HEK293 (cell line): ENCODE measurements around the gene DLGAP3.

ENCODE experiments used
- HOXD13 ChIP-seq: sonication (generic); formaldehyde crosslinking; IDR thresholded peaks from 2 replicates; pipeline ENCODE4 v1.8.0; 2022; ENCODE audit warnings: missing genetic modification reagents, borderline replicate concordance
- REST ChIP-seq: fragments of 450-650 bp; formaldehyde crosslinking; IDR thresholded peaks from 2 replicates; pipeline ENCODE4 v1.5.1; 2016; ENCODE audit warnings: missing biosample characterization, missing genetic modification characterization
- ZBTB49 ChIP-seq: fragments of 450-650 bp; formaldehyde crosslinking; IDR thresholded peaks from 2 replicates; pipeline ENCODE4 v1.5.1; 2016; ENCODE audit warnings: missing biosample characterization, missing genetic modification characterization, low read depth
- ZEB2 ChIP-seq: fragments of 450-650 bp; formaldehyde crosslinking; IDR thresholded peaks from 2 replicates; pipeline ENCODE4 v1.5.1; 2016; ENCODE audit warnings: missing biosample characterization, missing genetic modification characterization
- ZFP41 ChIP-seq: fragments of 450-650 bp; formaldehyde crosslinking; IDR thresholded peaks from 2 replicates; pipeline ENCODE4 v1.5.1; 2016; ENCODE audit warnings: missing biosample characterization, missing genetic modification characterization, borderline replicate concordance
- ZNF24 ChIP-seq: fragments of 450-650 bp; formaldehyde crosslinking; IDR thresholded peaks from 2 replicates; pipeline ENCODE4 v1.5.1; 2016; ENCODE audit warnings: missing biosample characterization, missing genetic modification characterization
- ZNF292 ChIP-seq: fragments of 450-650 bp; formaldehyde crosslinking; IDR thresholded peaks from 2 replicates; pipeline ENCODE4 v1.5.1; 2016; ENCODE audit warnings: low read depth, missing biosample characterization, missing genetic modification characterization, borderline replicate concordance
- ZNF324 ChIP-seq: fragments of 450-650 bp; formaldehyde crosslinking; IDR thresholded peaks from 2 replicates; pipeline ENCODE4 v1.5.1; 2016; ENCODE audit warnings: missing biosample characterization, missing genetic modification characterization
- ZNF501 ChIP-seq: fragments of 450-650 bp; formaldehyde crosslinking; IDR thresholded peaks from 2 replicates; pipeline ENCODE4 v1.5.1; 2016; ENCODE audit warnings: missing biosample characterization, missing genetic modification characterization
- ZNF530 ChIP-seq: fragments of 450-650 bp; formaldehyde crosslinking; IDR thresholded peaks from 2 replicates; pipeline ENCODE4 v1.5.1; 2016; ENCODE audit warnings: low read depth, missing biosample characterization, missing genetic modification characterization
- TF ChIP-seq, protein P1 (sequence below): fragments of 450-650 bp; formaldehyde crosslinking; IDR thresholded peaks from 2 replicates; pipeline ENCODE4 v1.5.1; 2016; ENCODE audit warnings: missing biosample characterization, missing genetic modification characterization
- TF ChIP-seq, protein P2 (sequence below): fragments of 450-650 bp; formaldehyde crosslinking; optimal IDR thresholded peaks from 2 replicates; pipeline ENCODE3; 2016; ENCODE audit warnings: missing biosample characterization, mild to moderate bottlenecking, missing genetic modification characterization

GRCh38 chr1:34926156-34926555 is 3.3 kb downstream of the DLGAP3 start:
- TF ChIP-seq, protein P1, sequence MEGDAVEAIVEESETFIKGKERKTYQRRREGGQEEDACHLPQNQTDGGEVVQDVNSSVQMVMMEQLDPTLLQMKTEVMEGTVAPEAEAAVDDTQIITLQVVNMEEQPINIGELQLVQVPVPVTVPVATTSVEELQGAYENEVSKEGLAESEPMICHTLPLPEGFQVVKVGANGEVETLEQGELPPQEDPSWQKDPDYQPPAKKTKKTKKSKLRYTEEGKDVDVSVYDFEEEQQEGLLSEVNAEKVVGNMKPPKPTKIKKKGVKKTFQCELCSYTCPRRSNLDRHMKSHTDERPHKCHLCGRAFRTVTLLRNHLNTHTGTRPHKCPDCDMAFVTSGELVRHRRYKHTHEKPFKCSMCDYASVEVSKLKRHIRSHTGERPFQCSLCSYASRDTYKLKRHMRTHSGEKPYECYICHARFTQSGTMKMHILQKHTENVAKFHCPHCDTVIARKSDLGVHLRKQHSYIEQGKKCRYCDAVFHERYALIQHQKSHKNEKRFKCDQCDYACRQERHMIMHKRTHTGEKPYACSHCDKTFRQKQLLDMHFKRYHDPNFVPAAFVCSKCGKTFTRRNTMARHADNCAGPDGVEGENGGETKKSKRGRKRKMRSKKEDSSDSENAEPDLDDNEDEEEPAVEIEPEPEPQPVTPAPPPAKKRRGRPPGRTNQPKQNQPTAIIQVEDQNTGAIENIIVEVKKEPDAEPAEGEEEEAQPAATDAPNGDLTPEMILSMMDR (tag by site-specific recombination), result no peak
- TF ChIP-seq ZNF24 (tag by site-specific recombination), result no peak
- TF ChIP-seq ZEB2 (tag by site-specific recombination), result no peak
- no peak for TF ChIP-seq ZBTB49 (tag by site-specific recombination)
- TF ChIP-seq REST (tag by site-specific recombination), result no peak
- TF ChIP-seq ZNF530, result no peak
- TF ChIP-seq HOXD13, result no peak
- TF ChIP-seq, protein P2, sequence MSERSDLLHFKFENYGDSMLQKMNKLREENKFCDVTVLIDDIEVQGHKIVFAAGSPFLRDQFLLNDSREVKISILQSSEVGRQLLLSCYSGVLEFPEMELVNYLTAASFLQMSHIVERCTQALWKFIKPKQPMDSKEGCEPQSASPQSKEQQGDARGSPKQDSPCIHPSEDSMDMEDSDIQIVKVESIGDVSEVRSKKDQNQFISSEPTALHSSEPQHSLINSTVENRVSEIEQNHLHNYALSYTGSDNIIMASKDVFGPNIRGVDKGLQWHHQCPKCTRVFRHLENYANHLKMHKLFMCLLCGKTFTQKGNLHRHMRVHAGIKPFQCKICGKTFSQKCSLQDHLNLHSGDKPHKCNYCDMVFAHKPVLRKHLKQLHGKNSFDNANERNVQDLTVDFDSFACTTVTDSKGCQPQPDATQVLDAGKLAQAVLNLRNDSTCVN, result no peak
- no peak for TF ChIP-seq ZNF324 (tag by site-specific recombination)
- no peak for TF ChIP-seq ZFP41 (tag by site-specific recombination)
- no peak for TF ChIP-seq ZNF292 (tag by site-specific recombination)
- TF ChIP-seq ZNF501 (tag by site-specific recombination), result no peak
